Glomerular endothelial cell (primary cell): ENCODE measurements around the gene EBF3. TPM values are rescaled to one million over a fixed set of nuclear protein-coding genes. Genes with fewer than 3 reads are reported as not detected.

ENCODE experiments used
- total RNA-seq: library from RNA; depleted of rRNA; stranded (reverse); fragments of >200 nt; gene quantifications from 2 replicates; pipeline ENCODE4 v1.2.3, GENCODE V29; 2015

Gene EBF3
- total RNA-seq, 1 donor from 2014 or later, result 2.0 TPM

Other genes starting within 250 kb of the EBF3 start
- gene C10orf143, start 146.6 kb upstream of the EBF3 start, total RNA-seq, result 0.10 TPM in 1 of 2 replicates, not detected in the other
- gene GLRX3, start 172.1 kb upstream of the EBF3 start, total RNA-seq, result 89.3 and 100.0 TPM in 2 replicates